GM10248 (cell line): ENCODE data around the gene HS3ST1.
A peak's percentile ranks its signal among the peaks of the same experiment; 100 is the strongest.

Experiments
- CTCF ChIA-PET: fragments of 300-600 bp; sonication (Branson Sonifier 250); formaldehyde crosslinking; extraction: SDS; loops from one replicate; lab custom pipeline; 2021; ENCODE audit warnings: antibody characterized with exemption; lab: Yijun Ruan, JAX
- POLR2A ChIA-PET: fragments of 350-650 bp; sonication (Branson Sonifier 250); formaldehyde crosslinking; extraction: SDS; loops from one replicate; lab custom pipeline; 2020; ENCODE audit warnings: antibody characterized with exemption; lab: Yijun Ruan, JAX
- DNase-seq: peaks from one replicate; pipeline ENCODE4 v3.0.0; 2012; ENCODE audit errors: extremely low spot score
- TF ChIP-seq, protein P1 (sequence below): IDR thresholded peaks from 2 replicates; pipeline ENCODE4 v1.5.1; 2012; ENCODE audit warnings: mild to moderate bottlenecking, low read depth; ENCODE audit errors: extremely low read depth, missing control alignments, control extremely low read depth

Gene HS3ST1

DNA sequence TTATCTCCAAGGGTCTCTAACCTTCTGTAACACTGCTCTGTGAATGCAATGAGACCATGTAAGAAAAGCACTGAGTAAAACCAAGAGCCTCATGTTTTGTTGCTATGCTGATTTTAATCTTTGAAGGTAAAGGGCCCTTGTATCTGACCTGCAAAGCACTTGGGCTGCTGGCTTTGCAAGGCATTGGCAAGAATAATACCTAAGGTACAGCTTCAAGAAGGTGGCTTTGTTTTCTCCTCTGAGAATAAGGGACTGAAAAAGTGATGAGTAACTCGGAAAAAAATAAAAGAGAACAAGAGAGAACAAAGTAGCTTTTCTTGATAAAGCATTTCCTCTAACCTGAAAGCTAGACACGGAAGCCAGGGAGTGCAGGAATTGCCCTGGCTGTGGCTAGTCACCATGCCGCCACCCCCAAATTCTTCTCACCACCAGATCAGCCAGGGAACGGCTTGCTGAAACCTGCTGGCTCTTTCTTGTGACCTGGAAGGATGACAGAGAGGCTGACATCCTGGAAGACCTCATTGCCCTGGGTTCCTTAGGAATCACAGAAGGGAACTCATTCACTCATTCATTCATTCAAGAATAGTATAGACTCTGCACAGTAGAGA is 41.8 kb upstream of the HS3ST1 start:
- ChIA-PET POLR2A (interaction anchor here (0.6 kb wide), 1 partner anchor 41 kb away, joined by 11 read pairs; no protein-coding TSS in a partner anchor), CTCF (interaction anchor here (1.0 to 2.1 kb wide), 3 partner anchors 8 to 35 kb away, joined by 3 to 6 read pairs (median 5); no protein-coding TSS in a partner anchor)
- peak; percentile 12 for DNase-seq
- TF ChIP-seq, protein P1, sequence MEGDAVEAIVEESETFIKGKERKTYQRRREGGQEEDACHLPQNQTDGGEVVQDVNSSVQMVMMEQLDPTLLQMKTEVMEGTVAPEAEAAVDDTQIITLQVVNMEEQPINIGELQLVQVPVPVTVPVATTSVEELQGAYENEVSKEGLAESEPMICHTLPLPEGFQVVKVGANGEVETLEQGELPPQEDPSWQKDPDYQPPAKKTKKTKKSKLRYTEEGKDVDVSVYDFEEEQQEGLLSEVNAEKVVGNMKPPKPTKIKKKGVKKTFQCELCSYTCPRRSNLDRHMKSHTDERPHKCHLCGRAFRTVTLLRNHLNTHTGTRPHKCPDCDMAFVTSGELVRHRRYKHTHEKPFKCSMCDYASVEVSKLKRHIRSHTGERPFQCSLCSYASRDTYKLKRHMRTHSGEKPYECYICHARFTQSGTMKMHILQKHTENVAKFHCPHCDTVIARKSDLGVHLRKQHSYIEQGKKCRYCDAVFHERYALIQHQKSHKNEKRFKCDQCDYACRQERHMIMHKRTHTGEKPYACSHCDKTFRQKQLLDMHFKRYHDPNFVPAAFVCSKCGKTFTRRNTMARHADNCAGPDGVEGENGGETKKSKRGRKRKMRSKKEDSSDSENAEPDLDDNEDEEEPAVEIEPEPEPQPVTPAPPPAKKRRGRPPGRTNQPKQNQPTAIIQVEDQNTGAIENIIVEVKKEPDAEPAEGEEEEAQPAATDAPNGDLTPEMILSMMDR, result no peak

DNA sequence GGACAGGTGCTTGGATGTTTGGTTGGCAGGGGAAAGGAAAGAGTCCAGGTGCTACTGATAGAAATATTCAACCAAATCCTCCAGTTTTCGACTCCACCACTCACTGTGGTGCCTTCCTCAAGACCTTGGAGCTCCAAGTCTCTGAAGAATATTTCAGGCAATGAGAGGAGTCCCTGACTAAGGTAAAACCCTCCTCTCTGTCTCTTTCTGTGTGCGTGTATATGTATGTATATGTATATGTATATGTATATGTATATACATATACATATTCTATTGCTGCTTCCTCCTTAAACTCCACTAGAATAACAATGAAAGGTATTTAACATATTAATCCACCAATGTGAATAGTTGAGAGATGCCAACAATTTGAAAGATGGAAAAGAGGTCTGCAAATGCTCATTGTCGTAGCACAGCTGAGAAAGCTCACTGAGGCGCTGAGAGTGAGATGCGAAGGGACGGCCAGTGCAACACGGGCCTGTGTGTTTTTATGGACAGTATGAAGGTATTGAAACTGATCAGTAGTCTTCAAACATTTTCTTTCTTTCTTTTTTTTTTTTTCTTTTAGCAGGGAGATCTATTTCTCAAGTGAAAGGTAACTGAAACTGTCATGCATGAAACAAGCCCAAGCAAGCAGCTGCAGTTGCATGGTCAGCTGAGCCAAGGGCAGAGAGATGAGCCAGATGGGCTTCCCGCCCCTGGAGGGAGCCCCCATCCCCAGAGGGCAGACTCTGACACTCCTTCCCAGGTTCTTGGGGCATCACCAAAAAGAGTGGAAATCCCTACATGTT is 41.1 kb upstream of the HS3ST1 start:
- TF ChIP-seq, protein P1, result no peak
- ChIA-PET POLR2A (no interaction called here), CTCF (interaction anchor here (0.8 to 2.1 kb wide), 5 partner anchors 8 to 34 kb away, joined by 3 to 6 read pairs (median 5); no protein-coding TSS in a partner anchor)
- DNase-seq, result peak; percentile 20

GRCh38 chr4:11468901-11469300 is 40.2 kb upstream of the HS3ST1 start:
- DNase-seq, result no peak

GRCh38 chr4:11467931-11468330 is 39.2 kb upstream of the HS3ST1 start:
- TF ChIP-seq, protein P1, result no peak
- no peak for DNase-seq
- POLR2A ChIA-PET, result no interaction called here
- CTCF ChIA-PET, result interaction anchor here (0.7 to 1.6 kb wide), 2 partner anchors 8 to 13 kb away, joined by 3 to 5 read pairs; no protein-coding TSS in a partner anchor

More at GRCh38 chr4:11468901-11469300, 40.2 kb upstream of the HS3ST1 start:
- ChIA-PET CTCF (interaction anchor here (1.2 to 2.0 kb wide), 3 partner anchors 9 to 15 kb away, joined by 5 read pairs; no protein-coding TSS in a partner anchor), POLR2A (interaction anchor here (0.6 kb wide), 1 partner anchor 1351 kb away, joined by 3 read pairs; no protein-coding TSS in a partner anchor)
- TF ChIP-seq, protein P1, result no peak

GRCh38 chr4:11463707-11464106 is 35.0 kb upstream of the HS3ST1 start:
- TF ChIP-seq, protein P1, result no peak
- ChIA-PET POLR2A (no interaction called here), CTCF (interaction anchor here (1.0 kb wide), 1 partner anchor 11 kb away, joined by 3 read pairs; no protein-coding TSS in a partner anchor)
- no peak for DNase-seq

GRCh38 chr4:11456401-11456800 is 27.7 kb upstream of the HS3ST1 start:
- no peak for DNase-seq
- TF ChIP-seq, protein P1, result no peak
- CTCF ChIA-PET, result interaction anchor here (2.6 kb wide), 1 partner anchor 12 kb away, joined by 8 read pairs; no protein-coding TSS in a partner anchor
- POLR2A ChIA-PET, result no interaction called here
